Panc1 (cell line): ENCODE results near the gene DHX8. TPM values are rescaled to one million over a fixed set of nuclear protein-coding genes. Genes with fewer than 3 reads are reported as not detected.

Experiments used
- ATAC-seq: fragments of 200-7000 bp; cut with Tn5 transposase; 2 replicates; pipeline ENCODE4 v1.9.1; 2020; ENCODE audit warnings: mild to moderate bottlenecking, moderate library complexity
- BruUV-seq: library from RNA; stranded (reverse); fragments of 400-500 nt; replicated peaks from 2 replicates; lab custom pipeline; 2021; lab: Mats Ljungman, UMichigan
- CTCF ChIA-PET: fragments of 300-600 bp; sonication (Branson Sonifier 250); formaldehyde crosslinking; loops from one replicate; lab custom pipeline; 2022; ENCODE audit warnings: antibody characterized with exemption; lab: Charles Lee
- POLR2A ChIA-PET: fragments of 300-600 bp; sonication (Branson Sonifier 250); formaldehyde crosslinking; loops from one replicate; lab custom pipeline; 2022; ENCODE audit warnings: antibody characterized with exemption; lab: Charles Lee
- DNase-seq: peaks from one replicate; pipeline ENCODE4 v3.0.0-alpha.2; 2010; ENCODE audit warnings: low read depth, low spot score
- H3K27ac ChIP-seq: 2 replicates; pipeline ENCODE4 v1.5.1; 2011; ENCODE audit warnings: mild to moderate bottlenecking, low read length, inconsistent platforms
- H3K27me3 ChIP-seq: fragments of 200-500 bp; sonication (Bioruptor generic); 2 replicates; pipeline ENCODE4 v1.6.0; 2014; ENCODE audit warnings: low read length, inconsistent platforms; ENCODE audit not compliant: control insufficient read depth, insufficient read depth
- H3K36me3 ChIP-seq: fragments of 200-500 bp; sonication (Bioruptor generic); 2 replicates; pipeline ENCODE4 v1.5.1; 2014; ENCODE audit warnings: inconsistent platforms, mild to moderate bottlenecking, low read length, moderate library complexity; ENCODE audit not compliant: control insufficient read depth, insufficient read depth
- H3K4me1 ChIP-seq: 2 replicates; pipeline ENCODE4 v1.5.1; 2011; ENCODE audit warnings: inconsistent platforms, mild to moderate bottlenecking, low read length, moderate library complexity; ENCODE audit not compliant: control insufficient read depth, insufficient read depth
- H3K4me3 ChIP-seq, 2 experiments: 2 replicates each; pipeline ENCODE4 v1.5.1; 2011 to 2012; ENCODE audit warnings: low read depth in 2 of 2, low read length in 2 of 2, mild to moderate bottlenecking in 2 of 2, inconsistent platforms in 1 of 2, moderate library complexity in 1 of 2
- H3K9me3 ChIP-seq: fragments of 200-500 bp; sonication (Bioruptor generic); 2 replicates; pipeline ENCODE4 v1.5.1; 2014; ENCODE audit warnings: low read depth, mild to moderate bottlenecking, inconsistent platforms, low read length, moderate library complexity; ENCODE audit not compliant: control insufficient read depth, insufficient read depth
- CTCF ChIP-seq: fragments of 450-650 bp; IDR thresholded peaks from 2 replicates; pipeline ENCODE4 v1.5.1; 2017; ENCODE audit warnings: mild to moderate bottlenecking
- POLR2AphosphoS5 ChIP-seq: IDR thresholded peaks from 2 replicates; pipeline ENCODE4 v1.6.1; 2012; ENCODE audit warnings: mild to moderate bottlenecking, low read depth, low read length, moderate library complexity
- SIN3A ChIP-seq: IDR thresholded peaks from 2 replicates; pipeline ENCODE4 v1.6.1; 2012; ENCODE audit warnings: low read depth, mild to moderate bottlenecking, low read length, moderate library complexity, borderline replicate concordance; ENCODE audit not compliant: insufficient read depth
- TCF7L2 ChIP-seq: IDR thresholded peaks from 2 replicates; pipeline ENCODE4 v1.6.1; 2011; ENCODE audit warnings: mild to moderate bottlenecking, low read depth, low read length, inconsistent platforms
- in situ Hi-C: cut with HindIII; loops from 2 replicates; pipeline ENCODE4 v1.10.0; 2016; ENCODE audit warnings: low sequenced_read_pairs, low pct_unique_long_range_greater_than_20kb
- intact Hi-C: fragments of 100-400 bp; cut with micrococcal nuclease; formaldehyde crosslinking; loops from one replicate; pipeline ENCODE4 v1.10.0; 2022; ENCODE audit not compliant: unreplicated experiment
- total RNA-seq: library from RNA; stranded (reverse); gene quantifications from one replicate; pipeline ENCODE4 v1.2.1, GENCODE V29; 2021; ENCODE audit not compliant: unreplicated experiment
- TF ChIP-seq, protein P1 (sequence below), 2 experiments: IDR thresholded peaks; 2 replicates each; pipeline ENCODE4 v1.6.1; 2011 to 2012; ENCODE audit warnings: low read depth in 2 of 2, control low read depth in 1 of 2, low read length in 1 of 2, mild to moderate bottlenecking in 1 of 2, moderate library complexity in 1 of 2; ENCODE audit not compliant: insufficient read depth in 1 of 2

Gene DHX8
- total RNA-seq, 1 experiment from 2014 or later, result 45.6 TPM

DNA sequence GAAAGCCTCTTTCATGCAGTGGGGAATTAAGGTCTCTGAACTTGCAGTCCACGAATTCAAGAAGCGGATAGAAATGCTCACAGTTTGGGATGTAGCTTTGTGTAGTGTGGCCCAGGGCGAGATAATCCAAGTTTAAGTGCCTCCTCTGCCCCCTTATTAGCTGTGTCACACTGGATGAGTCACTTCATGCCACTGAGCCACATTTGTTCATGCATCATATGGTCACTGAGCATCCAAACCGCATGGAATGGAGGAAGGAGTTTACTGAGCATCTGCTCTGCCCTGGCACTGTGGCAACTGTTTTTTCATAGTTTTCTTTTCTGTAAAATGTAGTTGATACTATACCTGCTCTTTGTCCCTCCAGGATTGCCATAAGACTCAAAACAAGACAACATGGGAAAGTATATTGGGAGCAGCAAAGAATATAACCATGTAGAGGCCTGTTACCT lies 15.1 kb upstream of the DHX8 start:
- Histone ChIP-seq H3K36me3 (no peaks in the 10 kb centered on the region), H3K4me1 (no peaks in the 10 kb centered on the region), H3K27me3 (no peaks in the 10 kb centered on the region), H3K4me3 (no peak overlapping the region), H3K9me3 (no peaks in the 10 kb centered on the region), H3K27ac (no peak overlapping the region)
- no TSS peak for BruUV-seq
- in situ Hi-C loops, result no loop called here
- CTCF ChIA-PET, result no interaction called here
- intact Hi-C loops, result no loop called here
- TF ChIP-seq TCF7L2, result no peak
- TF ChIP-seq CTCF, result no peak
- no peak for TF ChIP-seq POLR2AphosphoS5
- TF ChIP-seq SIN3A, result no peak
- TF ChIP-seq, protein P1, sequence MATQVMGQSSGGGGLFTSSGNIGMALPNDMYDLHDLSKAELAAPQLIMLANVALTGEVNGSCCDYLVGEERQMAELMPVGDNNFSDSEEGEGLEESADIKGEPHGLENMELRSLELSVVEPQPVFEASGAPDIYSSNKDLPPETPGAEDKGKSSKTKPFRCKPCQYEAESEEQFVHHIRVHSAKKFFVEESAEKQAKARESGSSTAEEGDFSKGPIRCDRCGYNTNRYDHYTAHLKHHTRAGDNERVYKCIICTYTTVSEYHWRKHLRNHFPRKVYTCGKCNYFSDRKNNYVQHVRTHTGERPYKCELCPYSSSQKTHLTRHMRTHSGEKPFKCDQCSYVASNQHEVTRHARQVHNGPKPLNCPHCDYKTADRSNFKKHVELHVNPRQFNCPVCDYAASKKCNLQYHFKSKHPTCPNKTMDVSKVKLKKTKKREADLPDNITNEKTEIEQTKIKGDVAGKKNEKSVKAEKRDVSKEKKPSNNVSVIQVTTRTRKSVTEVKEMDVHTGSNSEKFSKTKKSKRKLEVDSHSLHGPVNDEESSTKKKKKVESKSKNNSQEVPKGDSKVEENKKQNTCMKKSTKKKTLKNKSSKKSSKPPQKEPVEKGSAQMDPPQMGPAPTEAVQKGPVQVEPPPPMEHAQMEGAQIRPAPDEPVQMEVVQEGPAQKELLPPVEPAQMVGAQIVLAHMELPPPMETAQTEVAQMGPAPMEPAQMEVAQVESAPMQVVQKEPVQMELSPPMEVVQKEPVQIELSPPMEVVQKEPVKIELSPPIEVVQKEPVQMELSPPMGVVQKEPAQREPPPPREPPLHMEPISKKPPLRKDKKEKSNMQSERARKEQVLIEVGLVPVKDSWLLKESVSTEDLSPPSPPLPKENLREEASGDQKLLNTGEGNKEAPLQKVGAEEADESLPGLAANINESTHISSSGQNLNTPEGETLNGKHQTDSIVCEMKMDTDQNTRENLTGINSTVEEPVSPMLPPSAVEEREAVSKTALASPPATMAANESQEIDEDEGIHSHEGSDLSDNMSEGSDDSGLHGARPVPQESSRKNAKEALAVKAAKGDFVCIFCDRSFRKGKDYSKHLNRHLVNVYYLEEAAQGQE (IDR thresholded peaks at IDR 0.05; ENCODE audit: insufficient read depth in 1 of 2, low read depth in 2 of 2, low read length in 1 of 2), result no peak
- ATAC-seq, result no peak
- POLR2A ChIA-PET, result no interaction called here
- no peak for DNase-seq

GRCh38 chr17:43469145-43469544 lies 14.6 kb upstream of the DHX8 start:
- H3K27me3 ChIP-seq, result no peaks in the 10 kb centered on the region
- H3K9me3 ChIP-seq, result no peaks in the 10 kb centered on the region
- H3K27ac ChIP-seq, result no peak overlapping the region
- CTCF ChIA-PET, result interaction anchor here (0.6 kb wide), 2 partner anchors 43 to 1366 kb away, joined by 4 to 9 read pairs; no protein-coding TSS in a partner anchor
- DNase-seq (no peak), ATAC-seq (no peak)
- H3K4me3 ChIP-seq, result no peak overlapping the region
- no peaks in the 10 kb centered on the region for H3K4me1 ChIP-seq
- no peaks in the 10 kb centered on the region for H3K36me3 ChIP-seq
- no TSS peak for BruUV-seq
- intact Hi-C loops, result no loop called here
- no peak for TF ChIP-seq CTCF
- TF ChIP-seq POLR2AphosphoS5, result no peak
- TF ChIP-seq, protein P1 (IDR thresholded peaks at IDR 0.05; ENCODE audit: insufficient read depth in 1 of 2, low read depth in 2 of 2, low read length in 1 of 2), result no peak
- TF ChIP-seq SIN3A, result no peak
- TF ChIP-seq TCF7L2, result no peak
- POLR2A ChIA-PET, result no interaction called here
- in situ Hi-C loops, result no loop called here
